B cell (primary cell): Measurements from ENCODE around the gene NOC4L.

Experiments
- CTCF ChIP-seq: fragments of 200-600 bp; IDR thresholded peaks from one replicate; pipeline ENCODE4 v1.8.0; 2022; ENCODE audit warnings: antibody characterized with exemption, mild to moderate bottlenecking
- EZH2 ChIP-seq: IDR thresholded peaks from 2 replicates; pipeline ENCODE4 v1.6.1; 2012; ENCODE audit warnings: borderline replicate concordance, low read depth, mild to moderate bottlenecking, moderate library complexity, low read length; ENCODE audit not compliant: insufficient read depth, poor library complexity, severe bottlenecking

- TF ChIP-seq CTCF = no peak
- TF ChIP-seq EZH2 = no peak
Observed at GRCh38 chr12:132129007-132129406, 15.2 kb upstream of the NOC4L start.
